ENCODE results near the gene GPR132. TPM values are rescaled to one million over a fixed set of nuclear protein-coding genes. Genes with fewer than 3 reads are reported as not detected.
A peak's percentile ranks its signal among the peaks of the same experiment; 100 is the strongest.

Gene GPR132
- total and polyA plus RNA-seq, 2 of the 8 experiments (the other 6 are each of a cell fraction or from before 2014, with no cell fraction given) = 0.11 TPM; not detected in 1

GRCh38 chr14:105045710-105046326 is 19.4 kb downstream of the GPR132 start (continued):
- TF ChIP-seq ATF2 (IDR thresholded peaks at IDR 0.05; ENCODE audit: low read length) = no peak
- TF ChIP-seq ZNF274 (IDR thresholded peaks at IDR 0.05; ENCODE audit: borderline replicate concordance, extremely low read depth, low read length) = no peak
- no peak for TF ChIP-seq TAF1 (IDR thresholded peaks at IDR 0.05; ENCODE audit: low read depth, low read length)
- no peak for TF ChIP-seq CEBPB (IDR thresholded peaks at IDR 0.05; ENCODE audit: low read depth, low read length)
- TF ChIP-seq SIRT6 (IDR thresholded peaks at IDR 0.05; ENCODE audit: low read length) = no peak
- TF ChIP-seq CBX5 (IDR thresholded peaks at IDR 0.05; ENCODE audit: low read depth, low read length) = no peak
- TF ChIP-seq CHD2 (IDR thresholded peaks at IDR 0.05; ENCODE audit: low read length) = no peak
- no peak for TF ChIP-seq POU5F1 (IDR thresholded peaks at IDR 0.05; ENCODE audit: low read depth, low read length)
- TF ChIP-seq BRCA1 (IDR thresholded peaks at IDR 0.05; ENCODE audit: low read depth, low read length) = no peak
- no peak for TF ChIP-seq POLR2AphosphoS5 (IDR thresholded peaks at IDR 0.05; ENCODE audit: low read depth, low read length)
- TF ChIP-seq GABPA (IDR thresholded peaks at IDR 0.05; ENCODE audit: borderline replicate concordance, insufficient read depth, low read length) = peak; percentile 80; the same call in 1 of the 2 replicates
- TF ChIP-seq RNF2 (IDR thresholded peaks at IDR 0.05; ENCODE audit: borderline replicate concordance, low read depth, low read length, missing control alignments, poor library complexity, severe bottlenecking) = no peak
- TF ChIP-seq ASH2L (IDR thresholded peaks at IDR 0.05; ENCODE audit: low read length) = no peak
- TF ChIP-seq RAD21 (IDR thresholded peaks at IDR 0.05 in 1 of 2, conservative IDR thresholded peaks at IDR 0.05 in 1 of 2; ENCODE audit: low read depth in 2 of 2, low read length in 2 of 2) = peak; percentile 89 to 98
- TF ChIP-seq HDAC6 (IDR thresholded peaks at IDR 0.05; ENCODE audit: low read depth, low read length) = no peak
- TF ChIP-seq POLR2A (IDR thresholded peaks at IDR 0.05; ENCODE audit: control extremely low read depth in 1 of 2, low read depth in 2 of 2, low read length in 2 of 2) = no peak
- 0 out of 2 replicates have a peak, but pooled peaks have one; percentile 27 for TF ChIP-seq RXRA (IDR thresholded peaks at IDR 0.05; ENCODE audit: insufficient read depth, low read depth, low read length)
- TF ChIP-seq, protein P1, sequence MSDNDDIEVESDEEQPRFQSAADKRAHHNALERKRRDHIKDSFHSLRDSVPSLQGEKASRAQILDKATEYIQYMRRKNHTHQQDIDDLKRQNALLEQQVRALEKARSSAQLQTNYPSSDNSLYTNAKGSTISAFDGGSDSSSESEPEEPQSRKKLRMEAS (IDR thresholded peaks at IDR 0.05) = no peak
- peak in 1 of 2 experiments; percentile 39; a peak in 1 of 3 replicates for TF ChIP-seq EP300 (IDR thresholded peaks at IDR 0.05; ENCODE audit: borderline replicate concordance in 1 of 2, low read depth in 2 of 2, low read length in 2 of 2)
- TF ChIP-seq NANOG (IDR thresholded peaks at IDR 0.05; ENCODE audit: insufficient read depth, low read depth, low read length, poor library complexity, severe bottlenecking) = peak; percentile 34
- no peak for TF ChIP-seq MAFK (IDR thresholded peaks at IDR 0.05; ENCODE audit: low read depth, low read length)
- no peak for TF ChIP-seq SIX5 (IDR thresholded peaks at IDR 0.05; ENCODE audit: low read depth, low read length)
- no peak for TF ChIP-seq TEAD4 (IDR thresholded peaks at IDR 0.05; ENCODE audit: low read depth, low read length)
- no peak for TF ChIP-seq BCL11A (IDR thresholded peaks at IDR 0.05; ENCODE audit: low read depth in 2 of 2, low read length in 2 of 2)

Measured in H1 (cell line).